ENCODE measurements around the gene SENP5. TPM values are rescaled to one million over a fixed set of nuclear protein-coding genes. Genes with fewer than 3 reads are reported as not detected.

The SENP5 gene
- total RNA-seq, 1 donor, result 91.2 TPM

GRCh38 chr3:196966526-196967401 is 99.0 kb downstream of the SENP5 start:
- Histone ChIP-seq H3K4me3 (ENCODE audit: low read length) (no peak overlapping the region), H3K27me3 (ENCODE audit: insufficient read depth, low read length) (no peaks in the 10 kb centered on the region), H3K4me1 (ENCODE audit: insufficient read depth, low read length) (peaks cover 8% of the 10 kb centered on the region), H3K9me3 (ENCODE audit: low read depth, low read length) (no peaks in the 10 kb centered on the region)

GRCh38 chr3:196967412-196968232 is 99.9 kb downstream of the SENP5 start:
- H3K4me3 ChIP-seq (ENCODE audit: low read length), result no peak overlapping the region
- H3K27me3 ChIP-seq (ENCODE audit: insufficient read depth, low read length), result no peaks in the 10 kb centered on the region
- H3K9me3 ChIP-seq (ENCODE audit: low read depth, low read length), result no peaks in the 10 kb centered on the region
- peaks cover 8% of the 10 kb centered on the region for H3K4me1 ChIP-seq (ENCODE audit: insufficient read depth, low read length)

DNA sequence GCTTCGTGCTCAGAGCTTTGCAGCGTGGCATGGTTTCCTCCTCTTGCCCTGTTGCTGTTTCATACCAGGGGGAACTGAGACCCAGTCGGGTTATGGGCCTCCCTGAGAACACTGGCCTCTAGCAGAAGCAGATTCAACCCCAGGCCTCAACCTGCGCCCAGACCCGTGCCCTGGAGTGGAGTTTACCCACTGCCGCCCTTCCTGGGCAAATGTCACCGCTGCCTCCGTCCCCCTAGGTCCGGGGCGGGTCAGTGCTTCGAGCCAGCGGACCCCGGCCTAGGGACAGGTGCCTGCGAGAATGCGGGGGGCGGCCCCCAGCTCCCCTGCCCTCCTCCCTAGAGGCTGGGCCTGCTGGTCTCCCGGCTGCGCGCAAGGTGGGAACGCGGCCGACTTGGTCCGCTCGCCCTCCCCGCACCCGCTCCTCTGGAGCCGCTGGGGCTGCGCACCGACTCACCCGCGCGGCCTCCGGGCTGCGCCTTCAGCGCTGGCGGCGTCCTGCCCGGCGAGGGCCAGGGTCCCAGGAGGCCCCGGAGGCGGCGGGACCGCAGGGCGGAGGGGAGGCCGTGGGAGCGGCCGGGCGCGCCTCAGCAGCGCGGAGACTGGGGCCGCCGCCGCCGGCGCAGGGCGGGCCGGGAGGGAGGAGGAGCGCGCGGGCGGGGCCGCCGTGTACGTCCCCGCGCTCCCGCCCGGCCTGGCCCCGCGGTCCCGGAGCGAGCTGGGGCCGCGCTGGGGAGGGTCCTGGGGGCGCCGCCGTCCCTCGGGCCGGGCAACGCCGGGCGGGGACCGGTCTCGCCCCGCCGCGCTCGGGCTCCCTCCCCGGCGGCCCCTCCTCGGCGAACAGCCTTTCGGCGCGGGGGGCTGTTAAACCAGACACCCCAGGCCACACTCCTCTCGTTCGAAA is 100.8 kb downstream of the SENP5 start, which contains the start of gene PIGZ:
Gene PIGZ, minus strand, starts transcription at position 601 of the 901 bp plus-strand sequence. CDS start 16,802 bp downstream, outside the sequence.
- H3K4me1 ChIP-seq (ENCODE audit: insufficient read depth, low read length), result peaks cover 8% of the 10 kb centered on the region
- H3K9me3 ChIP-seq (ENCODE audit: low read depth, low read length), result no peaks in the 10 kb centered on the region
- H3K4me3 ChIP-seq (ENCODE audit: low read length), result peak within 1 kb of the TSS; percentile 59
- H3K27me3 ChIP-seq (ENCODE audit: insufficient read depth, low read length), result no peaks in the 10 kb centered on the region

- Histone ChIP-seq H3K27me3 (ENCODE audit: insufficient read depth, low read length) (no peaks in the 10 kb centered on the region), H3K4me1 (ENCODE audit: insufficient read depth, low read length) (peaks cover 8% of the 10 kb centered on the region), H3K9me3 (ENCODE audit: low read depth, low read length) (no peaks in the 10 kb centered on the region), H3K4me3 (ENCODE audit: low read length) (peak overlapping the region; percentile 59)
These were observed 101.5 kb downstream of the SENP5 start for GRCh38 chr3:196969134-196969659.

DNA sequence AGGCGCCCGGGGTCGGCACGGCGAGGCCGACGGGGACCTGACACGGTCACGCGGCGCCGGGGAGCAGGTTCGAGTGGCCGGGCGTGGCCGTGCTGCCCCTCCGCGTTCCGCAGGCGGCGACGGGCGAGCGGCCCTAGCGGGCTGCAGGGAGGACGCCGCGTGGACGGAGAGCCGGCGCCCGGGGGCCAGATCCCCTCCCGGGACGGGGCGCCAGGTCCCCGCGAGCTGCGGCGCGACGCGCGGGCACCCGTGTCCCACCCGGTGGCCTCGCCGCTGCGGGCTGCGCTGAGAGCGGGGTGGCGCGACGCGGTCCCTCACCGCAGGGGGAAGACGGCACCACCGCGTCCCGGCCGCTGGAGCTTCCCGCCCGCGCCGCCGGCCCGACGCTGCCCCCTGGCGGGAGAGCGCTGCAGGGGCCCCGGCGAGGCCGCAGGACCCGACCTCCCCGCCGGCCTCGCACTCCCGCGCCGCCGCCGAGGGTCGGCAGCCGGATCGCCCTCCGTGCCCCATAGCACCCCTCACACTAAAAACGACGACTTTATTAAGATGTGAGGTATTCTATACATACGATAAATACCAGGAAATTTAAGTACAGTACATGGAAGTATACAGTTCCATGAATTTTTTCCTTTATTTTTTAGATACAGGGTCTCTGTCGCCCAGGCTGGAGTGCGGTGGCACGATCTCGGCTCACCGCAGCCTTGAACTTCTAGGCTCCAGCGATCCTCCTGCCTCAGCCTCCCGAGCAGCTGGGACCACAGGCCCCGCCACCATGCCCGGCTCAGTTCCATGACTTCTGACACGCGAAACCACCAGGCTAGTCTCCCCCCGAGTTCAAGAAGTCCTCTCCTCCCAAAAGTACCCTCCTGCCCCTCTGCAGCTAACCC is 102.2 kb downstream of the SENP5 start:
- H3K4me3 ChIP-seq (ENCODE audit: low read length), result peak overlapping the region; percentile 59
- no peaks in the 10 kb centered on the region for H3K27me3 ChIP-seq (ENCODE audit: insufficient read depth, low read length)
- peaks cover 8% of the 10 kb centered on the region for H3K4me1 ChIP-seq (ENCODE audit: insufficient read depth, low read length)
- no peaks in the 10 kb centered on the region for H3K9me3 ChIP-seq (ENCODE audit: low read depth, low read length)

- H3K4me3 ChIP-seq (ENCODE audit: low read length), result no peak overlapping the region
- no peaks in the 10 kb centered on the region for H3K27me3 ChIP-seq (ENCODE audit: insufficient read depth, low read length)
- H3K4me1 ChIP-seq (ENCODE audit: insufficient read depth, low read length), result peaks cover 8% of the 10 kb centered on the region
- H3K9me3 ChIP-seq (ENCODE audit: low read depth, low read length), result no peaks in the 10 kb centered on the region
These were observed 102.9 kb downstream of the SENP5 start for GRCh38 chr3:196970547-196971093.

DNA sequence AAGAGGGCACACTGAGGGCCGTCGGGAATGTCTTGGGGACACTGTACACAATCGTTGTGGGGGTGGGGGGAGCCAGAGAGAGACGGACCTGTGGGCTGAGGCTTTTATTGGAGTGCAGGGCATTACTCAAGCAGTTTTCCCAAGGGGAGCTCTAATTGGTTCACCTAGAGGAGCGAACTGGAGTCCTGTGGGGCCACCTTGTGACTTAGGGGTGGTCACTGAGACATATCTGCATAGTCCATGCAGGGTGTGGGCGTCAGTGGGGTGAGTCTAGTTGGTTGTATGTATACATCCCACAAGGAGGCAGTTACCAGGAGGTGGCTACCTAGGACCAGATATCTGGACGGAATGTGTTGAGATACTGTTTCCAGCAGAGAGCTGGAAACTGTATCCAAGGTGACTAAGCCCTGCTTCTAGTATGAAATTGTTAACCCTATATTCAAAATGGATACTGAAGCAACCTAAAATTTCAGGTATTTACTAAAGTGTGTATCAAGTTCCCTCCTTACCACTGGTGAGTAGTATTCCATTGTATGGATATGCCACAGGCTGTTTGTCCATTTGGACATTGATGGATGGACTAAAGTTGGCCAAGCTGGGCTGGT is 103.5 kb downstream of the SENP5 start:
- no peaks in the 10 kb centered on the region for H3K27me3 ChIP-seq (ENCODE audit: insufficient read depth, low read length)
- no peak overlapping the region for H3K4me3 ChIP-seq (ENCODE audit: low read length)
- H3K9me3 ChIP-seq (ENCODE audit: low read depth, low read length), result no peaks in the 10 kb centered on the region
- H3K4me1 ChIP-seq (ENCODE audit: insufficient read depth, low read length), result peaks cover 8% of the 10 kb centered on the region

DNA sequence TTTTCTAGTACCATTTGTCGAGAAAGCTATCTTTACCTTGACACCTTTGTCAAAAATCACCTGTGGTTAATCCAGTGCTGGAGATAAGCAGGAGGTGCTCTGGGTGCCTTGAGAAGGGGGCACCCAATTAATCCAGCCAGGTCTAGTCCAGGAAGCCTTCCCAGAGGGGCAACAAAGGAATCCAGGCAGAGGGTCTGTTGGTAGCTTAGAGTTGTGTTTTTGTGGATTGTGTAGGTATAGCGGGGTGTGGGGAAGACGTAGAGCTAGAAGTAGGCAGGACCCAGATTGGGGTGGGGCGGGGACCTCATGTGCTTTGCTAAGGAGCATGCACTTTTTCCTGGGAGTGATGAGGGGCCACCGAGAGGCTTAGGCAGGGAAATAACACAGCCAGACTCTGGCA is 106.9 kb downstream of the SENP5 start:
- H3K4me3 ChIP-seq (ENCODE audit: low read length), result no peak overlapping the region
- H3K9me3 ChIP-seq (ENCODE audit: low read depth, low read length), result no peaks in the 10 kb centered on the region
- no peaks in the 10 kb centered on the region for H3K27me3 ChIP-seq (ENCODE audit: insufficient read depth, low read length)
- peaks cover 6% of the 10 kb centered on the region for H3K4me1 ChIP-seq (ENCODE audit: insufficient read depth, low read length)

- Histone ChIP-seq H3K9me3 (ENCODE audit: low read depth, low read length) (no peaks in the 10 kb centered on the region), H3K27me3 (ENCODE audit: insufficient read depth, low read length) (no peaks in the 10 kb centered on the region), H3K4me1 (ENCODE audit: insufficient read depth, low read length) (peaks cover 6% of the 10 kb centered on the region), H3K4me3 (ENCODE audit: low read length) (no peak overlapping the region)
These were observed 107.6 kb downstream of the SENP5 start for GRCh38 chr3:196975349-196975748.

GRCh38 chr3:196976941-196977340 is 109.2 kb downstream of the SENP5 start:
- Histone ChIP-seq H3K27me3 (ENCODE audit: insufficient read depth, low read length) (no peaks in the 10 kb centered on the region), H3K9me3 (ENCODE audit: low read depth, low read length) (no peaks in the 10 kb centered on the region), H3K4me1 (ENCODE audit: insufficient read depth, low read length) (peaks cover 6% of the 10 kb centered on the region), H3K4me3 (ENCODE audit: low read length) (no peak overlapping the region)

DNA sequence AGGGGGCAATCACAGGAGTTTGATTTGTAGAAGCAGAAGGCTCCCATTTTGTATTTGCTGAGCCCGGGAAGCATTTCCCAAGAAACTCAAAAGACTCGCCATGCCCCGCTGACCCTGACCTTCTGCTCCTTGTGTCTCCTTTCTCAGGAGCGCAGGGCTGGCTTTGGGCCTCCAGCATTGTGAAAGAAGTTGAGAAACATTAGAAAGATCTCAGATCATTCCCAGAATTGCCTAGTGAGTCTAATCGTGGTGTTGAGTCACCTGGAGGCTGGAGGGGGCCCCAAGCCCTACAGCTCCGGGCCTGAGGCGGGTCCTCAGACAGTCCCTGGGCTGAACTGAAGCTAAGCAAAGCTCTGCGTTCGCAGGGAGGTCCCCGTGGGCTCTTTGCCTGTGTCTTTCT is 111.8 kb downstream of the SENP5 start:
- H3K4me3 ChIP-seq (ENCODE audit: low read length), result no peak overlapping the region
- peaks cover 6% of the 10 kb centered on the region for H3K4me1 ChIP-seq (ENCODE audit: insufficient read depth, low read length)

GRCh38 chr3:196981657-196982056 is 113.9 kb downstream of the SENP5 start:
- Histone ChIP-seq H3K27me3 (ENCODE audit: insufficient read depth, low read length) (peaks cover 9% of the 10 kb centered on the region), H3K9me3 (ENCODE audit: low read depth, low read length) (peaks cover 11% of the 10 kb centered on the region), H3K4me3 (ENCODE audit: low read length) (no peak overlapping the region), H3K4me1 (ENCODE audit: insufficient read depth, low read length) (peaks cover 6% of the 10 kb centered on the region)

More for the DNA sequence above, 111.8 kb downstream of the SENP5 start:
- H3K27me3 ChIP-seq (ENCODE audit: insufficient read depth, low read length), result peaks cover 9% of the 10 kb centered on the region
- peaks cover 11% of the 10 kb centered on the region for H3K9me3 ChIP-seq (ENCODE audit: low read depth, low read length)

- H3K9me3 ChIP-seq (ENCODE audit: low read depth, low read length), result peaks cover 11% of the 10 kb centered on the region
- peaks cover 6% of the 10 kb centered on the region for H3K4me1 ChIP-seq (ENCODE audit: insufficient read depth, low read length)
- H3K4me3 ChIP-seq (ENCODE audit: low read length), result no peak overlapping the region
- H3K27me3 ChIP-seq (ENCODE audit: insufficient read depth, low read length), result peaks cover 9% of the 10 kb centered on the region
These were observed 115.5 kb downstream of the SENP5 start for GRCh38 chr3:196983186-196983585.

Measured in mononuclear cell (primary cell).